Measurements from ENCODE around the gene LAP3.
"Not testable (repeated sequence)": the region's sequence is repeated elsewhere in the genome, so short reads cannot be mapped to it uniquely, and the experiment has no call there.

The LAP3 gene

GRCh38 chr4:17576932-17577664 is at the start of gene LAP3:
Gene LAP3 (plus strand): TSS chr4:17577198. CDS start chr4:17577466, 268 bp downstream.
- peak; percentile 84 for DNase-seq

- no peak for DNase-seq
These were observed 48.3 kb upstream of the LAP3 start for GRCh38 chr4:17528551-17529165.

- no peak for DNase-seq
These were observed 45.3 kb upstream of the LAP3 start for GRCh38 chr4:17531538-17532285.

- DNase-seq = no peak
These were observed 42.3 kb upstream of the LAP3 start for GRCh38 chr4:17534705-17535104.

GRCh38 chr4:17535242-17535641 is 41.8 kb upstream of the LAP3 start:
- DNase-seq = no peak

GRCh38 chr4:17535906-17536305 is 41.1 kb upstream of the LAP3 start:
- DNase-seq = no peak

GRCh38 chr4:17537060-17537459 is 39.9 kb upstream of the LAP3 start:
- not testable (repeated sequence) for DNase-seq

GRCh38 chr4:17544205-17544604 is 32.8 kb upstream of the LAP3 start:
- no peak for DNase-seq

GRCh38 chr4:17544831-17545234 is 32.2 kb upstream of the LAP3 start:
- DNase-seq = no peak

GRCh38 chr4:17545374-17546140 is 31.4 kb upstream of the LAP3 start:
- DNase-seq = no peak

- no peak for DNase-seq
These were observed 30.8 kb upstream of the LAP3 start for GRCh38 chr4:17546222-17546621.

- DNase-seq = no peak
These were observed 30.3 kb upstream of the LAP3 start for GRCh38 chr4:17546678-17547077.

- DNase-seq = no peak
These were observed 26.4 kb upstream of the LAP3 start for GRCh38 chr4:17550549-17550948.

- DNase-seq = no peak
These were observed 24.6 kb upstream of the LAP3 start for GRCh38 chr4:17552427-17552826.

GRCh38 chr4:17554568-17554967 is 22.4 kb upstream of the LAP3 start:
- DNase-seq = no peak

- DNase-seq = no peak
These were observed 20.5 kb upstream of the LAP3 start for GRCh38 chr4:17556498-17556897.

- DNase-seq = no peak
These were observed 19.1 kb upstream of the LAP3 start for GRCh38 chr4:17557880-17558279.

GRCh38 chr4:17558941-17559708 is 17.9 kb upstream of the LAP3 start:
- no peak for DNase-seq

GRCh38 chr4:17559709-17560048 is 17.3 kb upstream of the LAP3 start:
- DNase-seq = no peak

GRCh38 chr4:17560065-17560673 is 16.8 kb upstream of the LAP3 start:
- DNase-seq = no peak

GRCh38 chr4:17561195-17561909 is 15.6 kb upstream of the LAP3 start:
- DNase-seq = no peak
